HG03354 (cell line): Measurements from ENCODE around the gene CAMK1G.

ENCODE experiments used
- ATAC-seq: cut with Tn5 transposase; IDR thresholded peaks from one replicate; pipeline ENCODE4 v1.9.1; 2021; ENCODE audit warnings: mild to moderate bottlenecking; ENCODE audit not compliant: unreplicated experiment, poor library complexity, severe bottlenecking

Gene CAMK1G

DNA sequence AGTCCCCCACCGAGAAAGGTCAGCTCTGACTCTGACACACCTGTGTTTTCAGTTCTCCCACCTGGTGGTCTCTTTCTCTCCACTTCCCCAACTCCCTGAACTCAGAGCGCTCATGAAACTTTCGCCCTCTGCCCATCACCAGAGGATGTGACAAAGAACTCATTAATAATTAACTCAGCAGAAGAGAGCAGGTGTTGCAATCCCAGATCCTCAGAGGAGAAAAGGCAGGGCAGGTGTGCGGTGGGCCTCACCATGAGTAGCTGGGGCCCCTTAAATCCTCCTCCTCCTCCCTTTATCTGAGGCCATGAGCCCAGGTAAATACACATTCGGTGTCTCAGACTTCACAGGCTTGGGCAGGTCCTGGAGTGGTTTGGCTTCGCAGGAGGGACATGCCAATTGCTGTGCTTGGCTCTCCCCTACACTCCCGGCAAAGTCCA lies 70.4 kb downstream of the CAMK1G start:
- ATAC-seq, result peak; percentile 63

DNA sequence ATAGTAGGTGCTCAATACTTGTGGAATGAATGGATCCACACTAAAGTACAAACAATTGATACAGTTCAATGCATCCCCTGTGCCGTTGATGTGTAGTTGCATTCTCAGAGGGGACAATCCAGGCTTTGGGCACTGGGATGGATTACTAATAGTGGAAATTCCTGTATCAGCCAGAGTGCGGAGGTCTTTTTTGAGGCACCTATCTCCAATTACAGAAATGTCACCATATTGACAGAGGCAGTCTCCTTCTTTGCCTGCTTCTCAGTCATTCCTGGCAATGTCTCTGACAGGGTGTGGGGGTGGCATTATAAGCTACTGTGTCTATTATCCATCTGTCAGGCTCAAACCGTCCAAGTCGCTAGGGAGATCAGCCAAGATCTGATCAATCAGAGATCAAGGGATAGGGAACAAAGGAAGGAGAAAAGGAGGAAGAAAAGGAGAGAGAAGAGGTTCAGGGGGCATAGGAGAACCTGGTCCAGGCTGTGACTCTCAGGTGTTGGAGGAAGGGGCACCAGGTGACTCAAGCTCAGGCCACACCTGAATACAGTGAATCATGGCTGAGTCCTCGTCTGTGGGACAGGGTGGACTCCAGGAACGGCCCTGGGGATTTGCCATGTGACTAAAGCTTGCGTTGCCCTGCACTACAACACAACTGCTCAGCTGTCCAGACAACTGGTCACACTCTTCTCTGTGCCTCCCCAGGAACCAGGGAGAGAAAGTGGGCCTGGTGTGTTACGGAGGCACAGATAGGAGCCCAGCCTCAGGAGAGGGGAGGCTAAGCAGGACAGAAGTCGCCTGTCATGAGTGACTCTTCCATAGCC lies 72.1 kb downstream of the CAMK1G start:
- no peak for ATAC-seq

DNA sequence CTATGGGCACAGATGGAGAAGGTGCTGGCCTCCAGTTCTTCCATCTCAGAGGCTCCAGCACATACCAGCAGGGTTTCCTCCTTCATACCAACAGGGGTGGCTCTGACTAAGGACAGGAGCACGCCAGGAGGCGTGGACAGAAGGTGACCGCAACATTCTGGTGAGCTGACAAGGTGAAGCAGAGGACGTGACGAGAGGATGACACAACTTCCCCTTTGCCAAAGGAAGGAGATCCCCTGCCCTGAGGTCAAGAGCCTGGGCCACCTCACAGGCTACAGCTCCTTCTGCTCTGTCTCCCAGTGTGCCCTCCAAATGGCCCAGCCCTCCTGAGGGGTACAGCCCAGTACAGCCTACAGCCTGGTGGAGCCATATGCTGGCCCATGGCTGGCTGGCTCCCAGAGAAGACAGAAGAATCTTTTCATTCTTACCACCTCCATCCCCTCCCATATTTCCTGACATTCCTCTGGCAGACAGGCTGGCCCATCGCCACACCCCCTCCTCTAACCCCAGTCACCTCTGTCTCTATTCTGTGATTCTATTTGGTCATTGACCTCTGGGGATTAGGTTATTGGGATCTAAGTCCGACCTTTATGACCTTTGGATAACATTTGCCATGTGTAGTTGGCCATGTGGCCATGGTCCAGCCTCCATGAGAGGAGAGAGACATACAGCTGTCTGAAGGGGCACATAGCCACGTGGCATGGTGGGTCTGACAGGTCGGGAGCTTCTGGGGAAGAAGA lies 73.8 kb downstream of the CAMK1G start:
- ATAC-seq, result no peak

DNA sequence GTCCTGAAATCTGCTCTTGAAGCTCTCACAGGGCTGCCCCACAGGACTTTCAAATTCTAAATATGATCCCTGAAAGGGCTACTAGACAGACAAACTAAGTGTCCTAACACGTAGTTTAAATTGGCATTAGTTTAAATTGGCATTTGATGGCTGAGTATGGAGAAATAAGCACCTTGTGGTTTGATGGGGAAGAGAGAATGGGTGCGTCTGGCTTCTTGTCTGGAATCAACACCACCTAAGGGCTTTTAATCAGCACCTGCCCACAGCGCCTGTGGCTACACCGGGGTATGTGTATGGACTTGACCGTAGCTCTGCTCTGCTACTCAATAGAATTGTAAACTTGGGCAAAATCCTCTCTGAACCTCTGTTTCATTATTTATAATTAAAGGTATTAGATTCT lies 74.4 kb downstream of the CAMK1G start:
- ATAC-seq, result no peak

DNA sequence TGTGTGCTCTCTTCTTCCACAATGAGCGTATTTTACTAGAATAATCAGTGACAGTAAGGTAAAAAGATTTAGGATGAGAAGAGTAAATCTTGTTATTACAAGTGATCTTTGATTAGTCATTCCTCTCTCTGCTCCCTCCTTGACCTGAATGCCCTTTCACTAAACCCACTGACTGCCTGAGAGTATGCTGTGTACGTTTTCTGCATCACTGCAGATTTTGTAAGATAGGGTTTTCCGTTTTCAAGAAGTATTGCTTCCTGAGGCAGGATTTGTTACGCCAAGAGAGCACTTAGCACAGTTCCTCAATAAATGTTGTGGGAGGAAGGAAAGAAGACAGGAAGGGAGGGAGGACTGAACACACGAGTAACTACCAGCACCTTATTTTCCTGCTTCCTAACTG lies 76.4 kb downstream of the CAMK1G start:
- peak; percentile 82 for ATAC-seq

DNA sequence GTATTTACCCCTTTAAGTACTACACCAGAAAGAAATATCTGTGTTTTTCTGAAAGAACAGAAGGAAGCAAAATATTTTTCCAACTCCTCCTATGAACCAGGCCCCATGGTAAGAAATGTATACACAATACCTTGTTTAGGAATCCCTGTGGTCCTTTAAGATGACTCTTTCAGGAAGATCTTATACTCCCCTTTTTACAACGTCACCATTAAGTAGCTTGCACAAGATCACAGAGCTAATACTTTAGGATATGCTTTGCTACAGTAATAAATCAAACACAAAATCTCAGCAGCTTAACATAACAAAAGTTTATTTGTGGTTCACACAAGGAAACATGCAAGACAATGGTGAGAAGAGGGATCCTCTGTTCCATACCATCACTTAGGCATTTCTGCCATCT lies 77.6 kb downstream of the CAMK1G start:
- ATAC-seq, result no peak

DNA sequence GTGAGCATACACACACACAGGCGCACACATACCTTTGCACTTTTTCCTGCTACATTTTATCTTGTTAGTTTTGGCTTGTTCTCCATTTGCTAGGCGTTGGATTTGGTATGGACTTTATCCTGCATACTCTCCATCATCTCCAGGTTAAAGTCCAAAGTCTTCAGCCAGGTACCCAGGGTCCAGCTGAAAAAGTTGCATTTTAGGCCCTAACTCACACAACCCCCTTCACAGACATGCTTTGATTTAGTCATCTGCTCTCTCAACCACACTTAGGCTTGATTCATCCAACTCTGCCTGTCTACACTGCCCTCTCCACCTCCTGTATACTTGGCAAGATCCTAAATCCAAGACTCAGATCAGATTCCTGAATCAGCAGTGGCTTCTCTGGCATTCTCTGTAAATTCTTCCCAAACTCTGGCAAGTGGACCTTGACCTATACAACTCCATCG lies 79.4 kb downstream of the CAMK1G start:
- ATAC-seq, result no peak
